H9 (cell line): ENCODE results near the gene ZSCAN22. TPM values are rescaled to one million over a fixed set of nuclear protein-coding genes. Genes with fewer than 3 reads are reported as not detected.

Source experiments
- DNase-seq: peaks from one replicate; pipeline ENCODE4 v3.0.0-alpha.2; 2017
- H2AFZ ChIP-seq: one replicate; pipeline ENCODE4 v1.6.1; 2013; ENCODE audit warnings: mild to moderate bottlenecking, low read length, control low read depth, moderate library complexity
- H2AK5ac ChIP-seq: 2 replicates; pipeline ENCODE4 v1.6.1; 2013; ENCODE audit warnings: low read length, control low read depth, mixed read lengths; ENCODE audit not compliant: insufficient read length
- H2BK120ac ChIP-seq: one replicate; pipeline ENCODE4 v1.6.1; 2013; ENCODE audit warnings: low read depth, mild to moderate bottlenecking, low read length, control low read depth, inconsistent platforms; ENCODE audit not compliant: poor library complexity, severe bottlenecking
- H2BK12ac ChIP-seq: 2 replicates; pipeline ENCODE4 v1.6.1; 2013; ENCODE audit warnings: low read length, control low read depth, mixed read lengths, low read depth; ENCODE audit not compliant: insufficient read length
- H2BK15ac ChIP-seq: 2 replicates; pipeline ENCODE4 v1.6.1; 2013; ENCODE audit warnings: low read depth, low read length, control low read depth
- H2BK20ac ChIP-seq: one replicate; pipeline ENCODE4 v1.6.1; 2013; ENCODE audit warnings: low read depth, mild to moderate bottlenecking, low read length, control low read depth, inconsistent platforms; ENCODE audit not compliant: poor library complexity, severe bottlenecking
- H2BK5ac ChIP-seq: 2 replicates; pipeline ENCODE4 v1.6.1; 2013; ENCODE audit warnings: low read length, control low read depth, mixed read lengths; ENCODE audit not compliant: insufficient read length
- H3K14ac ChIP-seq: 2 replicates; pipeline ENCODE4 v1.6.1; 2013; ENCODE audit warnings: low read length, control low read depth; ENCODE audit not compliant: insufficient read depth
- H3K18ac ChIP-seq: 2 replicates; pipeline ENCODE4 v1.6.1; 2013; ENCODE audit warnings: low read depth, mild to moderate bottlenecking, mixed read lengths, low read length, control low read depth; ENCODE audit not compliant: insufficient read length
- H3K23ac ChIP-seq: 2 replicates; pipeline ENCODE4 v1.6.1; 2013; ENCODE audit warnings: low read length, control low read depth, mixed read lengths, low read depth; ENCODE audit not compliant: insufficient read length
- H3K23me2 ChIP-seq: 2 replicates; pipeline ENCODE4 v1.6.1; 2013; ENCODE audit warnings: low read depth, mild to moderate bottlenecking, mixed read lengths, low read length, control low read depth; ENCODE audit not compliant: insufficient read length, poor library complexity, severe bottlenecking
- H3K27ac ChIP-seq: 2 replicates; pipeline ENCODE4 v1.5.1; 2013; ENCODE audit warnings: low read length, control low read depth, mixed read lengths, low read depth; ENCODE audit not compliant: insufficient read length
- H3K27me3 ChIP-seq: 2 replicates; pipeline ENCODE4 v1.6.1; 2013; ENCODE audit warnings: low read length, control low read depth, inconsistent platforms; ENCODE audit not compliant: insufficient read depth
- H3K4ac ChIP-seq: 2 replicates; pipeline ENCODE4 v1.6.1; 2013; ENCODE audit warnings: low read depth, mild to moderate bottlenecking, control low read depth, inconsistent platforms, low read length, moderate library complexity
- H3K4me1 ChIP-seq: 2 replicates; pipeline ENCODE4 v1.6.1; 2013; ENCODE audit warnings: low read length, control low read depth, inconsistent platforms; ENCODE audit not compliant: insufficient read depth
- H3K4me2 ChIP-seq: 2 replicates; pipeline ENCODE4 v1.6.1; 2013; ENCODE audit warnings: low read length, control low read depth, mixed read lengths; ENCODE audit not compliant: insufficient read length, insufficient read depth
- H3K56ac ChIP-seq: 2 replicates; pipeline ENCODE4 v1.6.1; 2013; ENCODE audit warnings: low read depth, mild to moderate bottlenecking, mixed read lengths, low read length, control low read depth; ENCODE audit not compliant: insufficient read length
- H3K79me1 ChIP-seq: 2 replicates; pipeline ENCODE4 v1.6.1; 2013; ENCODE audit warnings: low read depth, mild to moderate bottlenecking, moderate library complexity, low read length, control low read depth, inconsistent platforms; ENCODE audit not compliant: insufficient read depth, poor library complexity, severe bottlenecking
- H3K79me2 ChIP-seq: 2 replicates; pipeline ENCODE4 v1.6.1; 2013; ENCODE audit warnings: low read length, control low read depth, inconsistent platforms; ENCODE audit not compliant: insufficient read depth
- H3K9ac ChIP-seq: 2 replicates; pipeline ENCODE4 v1.6.1; 2013; ENCODE audit warnings: low read length, control low read depth, mixed read lengths; ENCODE audit not compliant: insufficient read length; ENCODE audit errors: extremely low read depth
- H3K9me3 ChIP-seq: one replicate; pipeline ENCODE4 v1.6.1; 2013; ENCODE audit warnings: low read depth, low read length, inconsistent platforms; ENCODE audit not compliant: control insufficient read depth
- H3T11ph ChIP-seq: one replicate; pipeline ENCODE4 v1.6.1; 2013; ENCODE audit warnings: mild to moderate bottlenecking, low read length, control low read depth, inconsistent platforms
- H4K20me1 ChIP-seq: one replicate; pipeline ENCODE4 v1.6.1; 2013; ENCODE audit not compliant: control insufficient read depth, insufficient read length, insufficient read depth
- H4K5ac ChIP-seq: 2 replicates; pipeline ENCODE4 v1.6.1; 2013; ENCODE audit warnings: low read depth, mild to moderate bottlenecking, mixed read lengths, low read length, control low read depth; ENCODE audit not compliant: insufficient read length
- H4K8ac ChIP-seq: replicated peaks from 2 replicates; pipeline ENCODE4 v1.6.1; 2013; ENCODE audit warnings: low read length, control low read depth, mixed read lengths, low read depth; ENCODE audit not compliant: insufficient read length
- H4K91ac ChIP-seq: 2 replicates; pipeline ENCODE4 v1.6.1; 2013; ENCODE audit warnings: low read depth, mild to moderate bottlenecking, moderate library complexity, mixed read lengths, low read length, control low read depth; ENCODE audit not compliant: insufficient read length
- H3K27ac Mint-ChIP-seq, 3 experiments: 2 replicates in 2 of 3; 3 replicates in 1 of 3; pipeline ENCODE4 v1.8.0; 2020 to 2021; ENCODE audit warnings: mixed read lengths in 3 of 3, mild to moderate bottlenecking in 1 of 3, moderate library complexity in 1 of 3
- H3K27me3 Mint-ChIP-seq: 2 replicates; pipeline ENCODE4 v1.8.0; 2021; ENCODE audit warnings: low read depth, mild to moderate bottlenecking, moderate library complexity, mixed read lengths
- H3K36me3 Mint-ChIP-seq, 3 experiments: 2 replicates in 2 of 3; 3 replicates in 1 of 3; pipeline ENCODE4 v1.8.0; 2020 to 2021; ENCODE audit warnings: low read depth in 3 of 3, mixed read lengths in 3 of 3; ENCODE audit not compliant: insufficient read depth in 1 of 3
- H3K4me1 Mint-ChIP-seq, 2 experiments: 2 replicates each; pipeline ENCODE4 v1.8.0; 2020; ENCODE audit warnings: mixed read lengths in 2 of 2
- H3K4me3 Mint-ChIP-seq, 2 experiments: 2 replicates in 1 of 2; 3 replicates in 1 of 2; pipeline ENCODE4 v1.8.0; 2020 to 2021; ENCODE audit warnings: mild to moderate bottlenecking in 2 of 2, mixed read lengths in 2 of 2, moderate library complexity in 1 of 2
- H3K9me3 Mint-ChIP-seq, 2 experiments: 2 replicates in 1 of 2; 3 replicates in 1 of 2; pipeline ENCODE4 v1.8.0; 2020; ENCODE audit warnings: mild to moderate bottlenecking in 2 of 2, mixed read lengths in 2 of 2, moderate library complexity in 1 of 2
- CTCF ChIP-seq: fragments of 200-600 bp; sonication (generic); conservative IDR thresholded peaks from 3 replicates; pipeline ENCODE4 v1.8.0; 2021; ENCODE audit warnings: antibody characterized with exemption, mild to moderate bottlenecking
- WGBS: extraction: QIAGEN DNeasy Blood & Tissue Kit; methylation state at CpG from one replicate; pipeline ENCODE4 v1.1.7; 2013; ENCODE audit warnings: missing lambda C conversion rate, low lambda C conversion rate, mixed read lengths; ENCODE audit not compliant: insufficient read length; ENCODE audit errors: extremely low coverage; 5-methylcytosine and 5-hydroxymethylcytosine counted together
- total RNA-seq: library from RNA; stranded (reverse); gene quantifications from 2 replicates; pipeline ENCODE4 v1.2.1, GENCODE V29; 2021

Gene ZSCAN22
- total RNA-seq, 1 experiment from 2014 or later = 4.8 TPM

- H2AK5ac ChIP-seq = no peak overlapping the region
- H3K4me2 ChIP-seq = no peak overlapping the region
- no peak for TF ChIP-seq CTCF
- H3K79me2 ChIP-seq = no peaks in the 10 kb centered on the region
- no peaks in the 10 kb centered on the region for H3K79me1 ChIP-seq
- H3K23me2 ChIP-seq = peaks cover 3% of the 10 kb centered on the region
- no peak overlapping the region for H3K18ac ChIP-seq
- no peak overlapping the region for H3K27ac ChIP-seq
- no peak overlapping the region for H3T11ph ChIP-seq
- no peak overlapping the region for H3K9ac ChIP-seq
- H3K27ac Mint-ChIP-seq = no peak overlapping the region
- no peaks in the 10 kb centered on the region; a peak in 1 of 4 replicates for H3K4me1 Mint-ChIP-seq
- H4K8ac ChIP-seq = no peak overlapping the region
- no peaks in the 10 kb centered on the region for H3K9me3 ChIP-seq
- H2BK120ac ChIP-seq = no peak overlapping the region
- no peaks in the 10 kb centered on the region for H4K20me1 ChIP-seq
- no peak overlapping the region for H2BK12ac ChIP-seq
- no peak overlapping the region for H3K56ac ChIP-seq
- no peaks in the 10 kb centered on the region for H3K4me1 ChIP-seq
- WGBS = no CpG with 5 or more reads among the region's 32 CpGs
- no peak overlapping the region for H2BK20ac ChIP-seq
- H3K36me3 Mint-ChIP-seq = peaks cover 0 to 5% (median 0%) of the 10 kb centered on the region in 3 experiments; a peak in 2 of 7 replicates
- no peak overlapping the region for H3K4me3 Mint-ChIP-seq
- no peak overlapping the region for H2AFZ ChIP-seq
- H4K91ac ChIP-seq = no peak overlapping the region
- no peak overlapping the region for H3K14ac ChIP-seq
- no peak overlapping the region for H4K5ac ChIP-seq
- H2BK15ac ChIP-seq = no peak overlapping the region
- no peaks in the 10 kb centered on the region for H3K9me3 Mint-ChIP-seq
- no peak overlapping the region for H3K4ac ChIP-seq
- H3K27me3 ChIP-seq = no peaks in the 10 kb centered on the region
- H2BK5ac ChIP-seq = no peak overlapping the region
- no peak overlapping the region for H3K23ac ChIP-seq
- H3K27me3 Mint-ChIP-seq = no peaks in the 10 kb centered on the region
- peak; percentile 25 for DNase-seq
These were observed 40.0 kb downstream of the ZSCAN22 start for GRCh38 chr19:58366585-58367430.
